Neural cell (in vitro differentiated cells): ENCODE results near the gene CFDP1. TPM values are rescaled to one million over a fixed set of nuclear protein-coding genes. Genes with fewer than 3 reads are reported as not detected.

Source experiments
- H2AFZ ChIP-seq: fragments of 200-600, 300-800 bp; sonication (generic), shearing (Covaris generic); 2 replicates; pipeline ENCODE4 v1.6.0; 2014; ENCODE audit warnings: low read depth, mild to moderate bottlenecking, antibody characterized with exemption, low read length, moderate library complexity
- H3F3A ChIP-seq: fragments of 200-600 bp; shearing (Covaris generic); 2 replicates; pipeline ENCODE4 v1.6.1; 2016; ENCODE audit warnings: mild to moderate bottlenecking, moderate library complexity, mixed read lengths, antibody characterized with exemption, low read length; ENCODE audit not compliant: insufficient read depth, poor library complexity, severe bottlenecking
- H3K27ac ChIP-seq: fragments of 200-600, 300-800 bp; sonication (generic), shearing (Covaris generic); 2 replicates; pipeline ENCODE4 v1.5.1; 2014; ENCODE audit warnings: mild to moderate bottlenecking, low read length, moderate library complexity
- H3K27me3 ChIP-seq: fragments of 300-800, 200-600 bp; sonication (generic), shearing (Covaris generic); 2 replicates; pipeline ENCODE4 v1.6.0; 2014; ENCODE audit warnings: mild to moderate bottlenecking, low read depth, low read length, moderate library complexity; ENCODE audit not compliant: insufficient read depth
- H3K36me3 ChIP-seq: fragments of 300-800, 200-600 bp; sonication (generic), shearing (Covaris generic); 2 replicates; pipeline ENCODE4 v1.5.1; 2014; ENCODE audit warnings: mild to moderate bottlenecking, antibody characterized with exemption, low read length, moderate library complexity; ENCODE audit not compliant: insufficient read depth
- H3K4me2 ChIP-seq: fragments of 300-800, 200-600 bp; sonication (generic), shearing (Covaris generic); 2 replicates; pipeline ENCODE4 v1.6.0; 2014; ENCODE audit warnings: mild to moderate bottlenecking, low read length
- H3K4me3 ChIP-seq: fragments of 300-800, 200-600 bp; sonication (generic), shearing (Covaris generic); 2 replicates; pipeline ENCODE4 v1.5.1; 2014; ENCODE audit warnings: mild to moderate bottlenecking, low read length, moderate library complexity
- H3K79me2 ChIP-seq: fragments of 200-600 bp; shearing (Covaris generic); replicated peaks from 2 replicates; pipeline ENCODE4 v1.6.0; 2014; ENCODE audit warnings: mild to moderate bottlenecking, low read length, moderate library complexity; ENCODE audit not compliant: insufficient read depth
- H3K9ac ChIP-seq: fragments of 300-800, 200-600 bp; sonication (generic), shearing (Covaris generic); 2 replicates; pipeline ENCODE4 v1.6.1; 2016; ENCODE audit warnings: mild to moderate bottlenecking, low read length, mixed read lengths
- H3K9me2 ChIP-seq: fragments of 200-600 bp; shearing (Covaris generic); 2 replicates; pipeline ENCODE4 v1.6.1; 2016; ENCODE audit warnings: mild to moderate bottlenecking, low read length, mixed read lengths; ENCODE audit not compliant: insufficient read depth
- H3K9me3 ChIP-seq: fragments of 200-600, 300-800 bp; sonication (generic), shearing (Covaris generic); 2 replicates; pipeline ENCODE4 v1.6.1; 2016; ENCODE audit warnings: mild to moderate bottlenecking, mixed run types, low read length, moderate library complexity, mixed read lengths
- H4K20me1 ChIP-seq: fragments of 200-600 bp; shearing (Covaris generic); 2 replicates; pipeline ENCODE4 v1.6.1; 2016; ENCODE audit warnings: mild to moderate bottlenecking, mixed run types; ENCODE audit not compliant: insufficient read depth
- EP300 ChIP-seq: fragments of 450-650 bp; conservative IDR thresholded peaks from 2 replicates; pipeline ENCODE4 v1.6.1; 2014; ENCODE audit warnings: antibody characterized with exemption, mild to moderate bottlenecking, moderate library complexity; ENCODE audit not compliant: poor library complexity, severe bottlenecking
- EZH2 ChIP-seq: fragments of 200-600, 300-800 bp; shearing (Covaris generic), sonication (generic); IDR thresholded peaks from 2 replicates; pipeline ENCODE4 v1.6.1; 2014; ENCODE audit warnings: antibody characterized with exemption, low read length, borderline replicate concordance, mild to moderate bottlenecking; ENCODE audit not compliant: insufficient read depth, poor library complexity, severe bottlenecking
- MXI1 ChIP-seq: fragments of 450-650 bp; conservative IDR thresholded peaks from 2 replicates; pipeline ENCODE4 v1.6.1; 2014; ENCODE audit warnings: antibody characterized with exemption, mild to moderate bottlenecking; ENCODE audit not compliant: poor library complexity, severe bottlenecking
- POLR2AphosphoS5 ChIP-seq: IDR thresholded peaks from 2 replicates; pipeline ENCODE4 v1.6.1; 2012
- RAD21 ChIP-seq: fragments of 450-650 bp; conservative IDR thresholded peaks from 2 replicates; pipeline ENCODE4 v1.6.1; 2014; ENCODE audit warnings: antibody characterized with exemption, mild to moderate bottlenecking, moderate library complexity
- SMC3 ChIP-seq: fragments of 450-650 bp; conservative IDR thresholded peaks from 2 replicates; pipeline ENCODE4 v1.6.1; 2014; ENCODE audit warnings: antibody characterized with exemption, mild to moderate bottlenecking, moderate library complexity; ENCODE audit not compliant: poor library complexity
- TAF1 ChIP-seq: IDR thresholded peaks from 2 replicates; pipeline ENCODE4 v1.6.1; 2012; ENCODE audit warnings: low read depth
- polyA plus RNA-seq: library from polyadenylated mRNA; depleted of rRNA; stranded (reverse); fragments of >200 nt; gene quantifications from 2 replicates; pipeline ENCODE4 v1.2.3, GENCODE V29; 2014
- TF ChIP-seq, protein P1 (sequence below): fragments of 450-650 bp; IDR thresholded peaks from 2 replicates; pipeline ENCODE4 v1.5.1; 2014; ENCODE audit warnings: antibody characterized with exemption, mild to moderate bottlenecking, moderate library complexity; ENCODE audit not compliant: poor library complexity, severe bottlenecking
- TF ChIP-seq, protein P2 (sequence below): IDR thresholded peaks from 2 replicates; pipeline ENCODE4 v1.6.1; 2012; ENCODE audit warnings: borderline replicate concordance

CFDP1 gene
- polyA plus RNA-seq, 1 donor from 2014 or later: 201 TPM

DNA sequence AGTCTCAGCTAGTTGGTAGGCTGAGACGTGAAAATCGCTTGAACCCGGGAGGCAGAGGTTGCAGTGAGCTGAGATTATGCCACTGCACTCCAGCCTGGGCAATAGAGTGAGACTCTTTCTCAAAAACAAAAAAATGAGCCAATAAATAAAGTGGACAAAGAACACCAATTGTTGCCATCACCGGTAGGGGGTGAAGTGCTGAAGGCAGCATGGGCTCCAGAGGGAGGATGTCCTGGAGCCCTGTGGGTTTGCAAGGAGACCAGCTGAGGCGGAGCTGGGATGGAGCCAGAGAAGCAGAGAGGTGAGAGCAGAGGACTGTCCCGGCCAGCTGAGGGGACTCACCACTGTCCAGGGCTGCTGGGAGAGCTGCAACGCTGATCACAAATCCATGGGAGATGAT is 48.2 kb upstream of the CFDP1 start:
- Histone ChIP-seq H3K4me2 (no peak overlapping the region), H3K79me2 (no peaks in the 10 kb centered on the region), H3K27me3 (no peaks in the 10 kb centered on the region), H4K20me1 (no peaks in the 10 kb centered on the region), H3K36me3 (no peaks in the 10 kb centered on the region), H3K27ac (no peak overlapping the region), H2AFZ (no peak overlapping the region), H3K9me3 (no peaks in the 10 kb centered on the region), H3K4me3 (no peak overlapping the region), H3F3A (no peaks in the 10 kb centered on the region), H3K9ac (no peak overlapping the region), H3K9me2 (no peaks in the 10 kb centered on the region)
- TF ChIP-seq RAD21 (no peak), EP300 (no peak), TAF1 (no peak), POLR2AphosphoS5 (no peak), MXI1 (no peak), EZH2 (no peak), SMC3 (no peak)
- TF ChIP-seq, protein P1, sequence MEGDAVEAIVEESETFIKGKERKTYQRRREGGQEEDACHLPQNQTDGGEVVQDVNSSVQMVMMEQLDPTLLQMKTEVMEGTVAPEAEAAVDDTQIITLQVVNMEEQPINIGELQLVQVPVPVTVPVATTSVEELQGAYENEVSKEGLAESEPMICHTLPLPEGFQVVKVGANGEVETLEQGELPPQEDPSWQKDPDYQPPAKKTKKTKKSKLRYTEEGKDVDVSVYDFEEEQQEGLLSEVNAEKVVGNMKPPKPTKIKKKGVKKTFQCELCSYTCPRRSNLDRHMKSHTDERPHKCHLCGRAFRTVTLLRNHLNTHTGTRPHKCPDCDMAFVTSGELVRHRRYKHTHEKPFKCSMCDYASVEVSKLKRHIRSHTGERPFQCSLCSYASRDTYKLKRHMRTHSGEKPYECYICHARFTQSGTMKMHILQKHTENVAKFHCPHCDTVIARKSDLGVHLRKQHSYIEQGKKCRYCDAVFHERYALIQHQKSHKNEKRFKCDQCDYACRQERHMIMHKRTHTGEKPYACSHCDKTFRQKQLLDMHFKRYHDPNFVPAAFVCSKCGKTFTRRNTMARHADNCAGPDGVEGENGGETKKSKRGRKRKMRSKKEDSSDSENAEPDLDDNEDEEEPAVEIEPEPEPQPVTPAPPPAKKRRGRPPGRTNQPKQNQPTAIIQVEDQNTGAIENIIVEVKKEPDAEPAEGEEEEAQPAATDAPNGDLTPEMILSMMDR: no peak
- TF ChIP-seq, protein P2, sequence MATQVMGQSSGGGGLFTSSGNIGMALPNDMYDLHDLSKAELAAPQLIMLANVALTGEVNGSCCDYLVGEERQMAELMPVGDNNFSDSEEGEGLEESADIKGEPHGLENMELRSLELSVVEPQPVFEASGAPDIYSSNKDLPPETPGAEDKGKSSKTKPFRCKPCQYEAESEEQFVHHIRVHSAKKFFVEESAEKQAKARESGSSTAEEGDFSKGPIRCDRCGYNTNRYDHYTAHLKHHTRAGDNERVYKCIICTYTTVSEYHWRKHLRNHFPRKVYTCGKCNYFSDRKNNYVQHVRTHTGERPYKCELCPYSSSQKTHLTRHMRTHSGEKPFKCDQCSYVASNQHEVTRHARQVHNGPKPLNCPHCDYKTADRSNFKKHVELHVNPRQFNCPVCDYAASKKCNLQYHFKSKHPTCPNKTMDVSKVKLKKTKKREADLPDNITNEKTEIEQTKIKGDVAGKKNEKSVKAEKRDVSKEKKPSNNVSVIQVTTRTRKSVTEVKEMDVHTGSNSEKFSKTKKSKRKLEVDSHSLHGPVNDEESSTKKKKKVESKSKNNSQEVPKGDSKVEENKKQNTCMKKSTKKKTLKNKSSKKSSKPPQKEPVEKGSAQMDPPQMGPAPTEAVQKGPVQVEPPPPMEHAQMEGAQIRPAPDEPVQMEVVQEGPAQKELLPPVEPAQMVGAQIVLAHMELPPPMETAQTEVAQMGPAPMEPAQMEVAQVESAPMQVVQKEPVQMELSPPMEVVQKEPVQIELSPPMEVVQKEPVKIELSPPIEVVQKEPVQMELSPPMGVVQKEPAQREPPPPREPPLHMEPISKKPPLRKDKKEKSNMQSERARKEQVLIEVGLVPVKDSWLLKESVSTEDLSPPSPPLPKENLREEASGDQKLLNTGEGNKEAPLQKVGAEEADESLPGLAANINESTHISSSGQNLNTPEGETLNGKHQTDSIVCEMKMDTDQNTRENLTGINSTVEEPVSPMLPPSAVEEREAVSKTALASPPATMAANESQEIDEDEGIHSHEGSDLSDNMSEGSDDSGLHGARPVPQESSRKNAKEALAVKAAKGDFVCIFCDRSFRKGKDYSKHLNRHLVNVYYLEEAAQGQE: no peak

DNA sequence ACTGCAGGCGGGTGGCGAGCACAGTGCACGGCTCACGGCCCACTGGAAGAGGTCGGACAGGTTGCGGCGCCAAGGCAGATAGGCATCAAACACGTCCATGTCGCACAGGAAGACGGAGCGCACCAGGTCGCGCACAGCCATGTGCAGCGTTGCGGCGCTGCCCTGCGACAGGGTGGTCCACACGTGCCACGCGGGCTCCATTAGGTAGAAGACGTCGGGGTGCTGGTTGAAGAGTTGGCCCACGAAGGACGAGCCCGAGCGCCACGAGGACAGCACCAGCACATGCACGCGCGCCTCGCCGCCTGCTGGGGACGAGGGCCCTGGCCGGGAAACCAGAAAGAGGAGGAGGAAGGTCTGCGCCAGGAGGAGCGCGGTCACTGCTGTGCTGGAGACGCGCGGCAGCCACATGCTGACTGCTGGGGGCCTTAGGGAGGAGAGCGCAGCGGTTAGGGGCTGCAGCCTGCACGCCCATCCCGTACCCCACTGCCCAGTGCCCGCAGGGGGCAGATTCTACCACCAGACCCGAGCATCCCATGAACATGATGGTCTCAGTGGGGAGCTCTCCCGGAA is 46.2 kb upstream of the CFDP1 start:
- Histone ChIP-seq H3F3A (no peaks in the 10 kb centered on the region), H3K27me3 (no peaks in the 10 kb centered on the region), H3K9me2 (no peaks in the 10 kb centered on the region), H3K36me3 (no peaks in the 10 kb centered on the region), H3K4me3 (no peak overlapping the region), H3K4me2 (no peak overlapping the region), H4K20me1 (no peaks in the 10 kb centered on the region), H3K9ac (no peak overlapping the region), H3K9me3 (no peaks in the 10 kb centered on the region), H3K27ac (no peak overlapping the region), H3K79me2 (no peaks in the 10 kb centered on the region), H2AFZ (no peak overlapping the region)
- TF ChIP-seq EP300 (no peak), EZH2 (no peak), POLR2AphosphoS5 (no peak), MXI1 (no peak), TAF1 (no peak), RAD21 (no peak), SMC3 (no peak)
- TF ChIP-seq, protein P1: no peak
- TF ChIP-seq, protein P2: no peak
